IPS-NIHi7 (cell line): ENCODE data around the gene TMEM108.
A peak's percentile ranks its signal among the peaks of the same experiment; 100 is the strongest.

Experiments used
- DNase-seq: peaks from one replicate; pipeline ENCODE4 v3.0.0; 2012; ENCODE audit warnings: mixed read lengths; ENCODE audit errors: extremely low spot score

The TMEM108 gene

GRCh38 chr3:133227813-133228212 lies 189.6 kb downstream of the TMEM108 start:
- no peak for DNase-seq

GRCh38 chr3:133230195-133230594 lies 192.0 kb downstream of the TMEM108 start:
- DNase-seq, result no peak

- no peak for DNase-seq
These were observed 198.7 kb downstream of the TMEM108 start for GRCh38 chr3:133236901-133237300.

- no peak for DNase-seq
These were observed 199.2 kb downstream of the TMEM108 start for GRCh38 chr3:133237380-133237779.

GRCh38 chr3:133238015-133238414 lies 199.8 kb downstream of the TMEM108 start:
- DNase-seq, result no peak

GRCh38 chr3:133246119-133246518 lies 207.9 kb downstream of the TMEM108 start:
- DNase-seq, result no peak

- DNase-seq, result no peak
These were observed 208.6 kb downstream of the TMEM108 start for GRCh38 chr3:133246773-133247172.

- DNase-seq, result no peak
These were observed 210.2 kb downstream of the TMEM108 start for GRCh38 chr3:133248389-133248788.

- no peak for DNase-seq
These were observed 211.3 kb downstream of the TMEM108 start for GRCh38 chr3:133249490-133249889.

- no peak for DNase-seq
These were observed 216.0 kb downstream of the TMEM108 start for GRCh38 chr3:133254151-133254550.

GRCh38 chr3:133254716-133255115 lies 216.5 kb downstream of the TMEM108 start:
- DNase-seq, result no peak

GRCh38 chr3:133256787-133257483 lies 218.7 kb downstream of the TMEM108 start:
- DNase-seq, result no peak

GRCh38 chr3:133258358-133258757 lies 220.2 kb downstream of the TMEM108 start:
- peak; percentile 32 for DNase-seq

GRCh38 chr3:133259767-133260166 lies 221.6 kb downstream of the TMEM108 start:
- no peak for DNase-seq

GRCh38 chr3:133262333-133262732 lies 224.1 kb downstream of the TMEM108 start:
- DNase-seq, result no peak

- no peak for DNase-seq
These were observed 226.7 kb downstream of the TMEM108 start for GRCh38 chr3:133264920-133265319.

GRCh38 chr3:133268726-133269134 lies 230.5 kb downstream of the TMEM108 start:
- no peak for DNase-seq

- DNase-seq, result no peak
These were observed 231.2 kb downstream of the TMEM108 start for GRCh38 chr3:133269393-133269792.

- DNase-seq, result no peak
These were observed 232.4 kb downstream of the TMEM108 start for GRCh38 chr3:133270631-133271030.

GRCh38 chr3:133271042-133271441 lies 232.9 kb downstream of the TMEM108 start:
- DNase-seq, result no peak

GRCh38 chr3:133271539-133271938 lies 233.3 kb downstream of the TMEM108 start:
- DNase-seq, result peak; percentile 38

- DNase-seq, result no peak
These were observed 235.2 kb downstream of the TMEM108 start for GRCh38 chr3:133273346-133273745.

- peak; percentile 38 for DNase-seq
These were observed 236.3 kb downstream of the TMEM108 start for GRCh38 chr3:133274477-133274876.

- DNase-seq, result no peak
These were observed 238.4 kb downstream of the TMEM108 start for GRCh38 chr3:133276594-133276993.
